DND-41 (cell line): Measurements from ENCODE around the gene ACAT2.

Experiments
- ATAC-seq: fragments of 200-7000 bp; cut with Tn5 transposase; 3 replicates; pipeline ENCODE4 v1.9.1; 2021; ENCODE audit warnings: low read depth; ENCODE audit not compliant: insufficient read depth
- DNase-seq: peaks from one replicate; pipeline ENCODE4 v3.0.0-alpha.2; 2020
- H2AFZ ChIP-seq: 2 replicates; pipeline ENCODE4 v1.6.0; 2012; ENCODE audit warnings: low read depth, low read length
- H3K27ac ChIP-seq: 2 replicates; pipeline ENCODE4 v1.5.1; 2012; ENCODE audit warnings: low read length, inconsistent platforms
- H3K27me3 ChIP-seq: fragments of 200-600 bp; sonication (generic); 2 replicates; pipeline ENCODE4 v1.6.0; 2012; ENCODE audit warnings: low read length, mild to moderate bottlenecking, inconsistent platforms; ENCODE audit not compliant: insufficient read depth, poor library complexity
- H3K36me3 ChIP-seq: 2 replicates; pipeline ENCODE4 v1.5.1; 2012; ENCODE audit warnings: low read length, inconsistent platforms; ENCODE audit not compliant: insufficient read depth
- H3K4me1 ChIP-seq: 2 replicates; pipeline ENCODE4 v1.5.1; 2012; ENCODE audit warnings: mild to moderate bottlenecking, low read length; ENCODE audit not compliant: insufficient read depth
- H3K4me2 ChIP-seq: 2 replicates; pipeline ENCODE4 v1.6.0; 2012; ENCODE audit warnings: mild to moderate bottlenecking, moderate library complexity, low read length, inconsistent platforms; ENCODE audit not compliant: insufficient read depth
- H3K4me3 ChIP-seq, 2 experiments: fragments of 200-600 bp in 1 of 2; shearing (Covaris generic) in 1 of 2; 2 replicates each; pipeline ENCODE4 v1.5.1; 2012 to 2016; ENCODE audit warnings: inconsistent platforms in 2 of 2, low read length in 2 of 2, mild to moderate bottlenecking in 2 of 2, low read depth in 1 of 2, moderate library complexity in 1 of 2
- H3K79me2 ChIP-seq: 2 replicates; pipeline ENCODE4 v1.6.0; 2012; ENCODE audit warnings: low read length, inconsistent platforms; ENCODE audit not compliant: insufficient read depth
- H3K9ac ChIP-seq: 2 replicates; pipeline ENCODE4 v1.6.0; 2012; ENCODE audit warnings: low read depth, mild to moderate bottlenecking, inconsistent platforms, low read length, moderate library complexity
- H3K9me3 ChIP-seq: 2 replicates; pipeline ENCODE4 v1.5.1; 2012; ENCODE audit warnings: low read length, moderate library complexity, mild to moderate bottlenecking, inconsistent platforms; ENCODE audit not compliant: insufficient read depth, severe bottlenecking
- H4K20me1 ChIP-seq: 2 replicates; pipeline ENCODE4 v1.6.0; 2012; ENCODE audit warnings: low read length; ENCODE audit not compliant: insufficient read depth
- EZH2 ChIP-seq: IDR thresholded peaks from 3 replicates; pipeline ENCODE4 v1.6.1; 2012; ENCODE audit warnings: borderline replicate concordance, low read depth, mild to moderate bottlenecking, moderate library complexity, low read length, inconsistent platforms; ENCODE audit not compliant: severe bottlenecking
- TF ChIP-seq, protein P1 (sequence below): IDR thresholded peaks from 2 replicates; pipeline ENCODE4 v1.5.1; 2012; ENCODE audit warnings: borderline replicate concordance, low read length, moderate library complexity, mild to moderate bottlenecking; ENCODE audit not compliant: poor library complexity, severe bottlenecking; ENCODE audit errors: extremely low read depth

ACAT2 gene

DNA sequence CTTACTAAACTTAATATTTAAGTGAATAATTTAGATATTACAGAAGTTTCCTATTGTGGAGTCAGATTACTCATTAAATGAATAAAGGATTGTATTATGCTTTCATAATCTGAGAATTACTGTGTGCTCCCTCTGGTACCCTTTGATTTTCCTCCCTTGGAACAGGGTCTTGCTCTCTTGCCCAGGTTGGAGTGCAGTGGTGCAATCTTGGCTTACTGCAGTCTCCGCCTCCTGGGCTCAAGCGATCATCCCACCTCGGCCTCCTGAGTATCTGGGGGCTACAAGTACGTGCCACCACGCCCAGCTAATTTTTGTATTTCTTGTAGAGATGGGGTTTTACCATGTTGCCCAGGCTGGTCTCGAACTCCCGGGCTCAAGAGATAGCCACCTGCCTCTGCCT is 24.9 kb upstream of the ACAT2 start:
- DNase-seq (no peak), ATAC-seq (no peak)
- Histone ChIP-seq H3K4me3 (no peak overlapping the region), H3K4me2 (no peak overlapping the region), H3K9ac (no peak overlapping the region), H4K20me1 (peaks cover 84% of the 10 kb centered on the region), H3K9me3 (no peaks in the 10 kb centered on the region), H2AFZ (no peak overlapping the region), H3K36me3 (peaks cover 51% of the 10 kb centered on the region), H3K79me2 (peaks cover 100% of the 10 kb centered on the region), H3K27ac (no peak overlapping the region), H3K4me1 (peaks cover 3% of the 10 kb centered on the region; the same call in 1 of the 2 replicates), H3K27me3 (no peaks in the 10 kb centered on the region)
- TF ChIP-seq, protein P1, sequence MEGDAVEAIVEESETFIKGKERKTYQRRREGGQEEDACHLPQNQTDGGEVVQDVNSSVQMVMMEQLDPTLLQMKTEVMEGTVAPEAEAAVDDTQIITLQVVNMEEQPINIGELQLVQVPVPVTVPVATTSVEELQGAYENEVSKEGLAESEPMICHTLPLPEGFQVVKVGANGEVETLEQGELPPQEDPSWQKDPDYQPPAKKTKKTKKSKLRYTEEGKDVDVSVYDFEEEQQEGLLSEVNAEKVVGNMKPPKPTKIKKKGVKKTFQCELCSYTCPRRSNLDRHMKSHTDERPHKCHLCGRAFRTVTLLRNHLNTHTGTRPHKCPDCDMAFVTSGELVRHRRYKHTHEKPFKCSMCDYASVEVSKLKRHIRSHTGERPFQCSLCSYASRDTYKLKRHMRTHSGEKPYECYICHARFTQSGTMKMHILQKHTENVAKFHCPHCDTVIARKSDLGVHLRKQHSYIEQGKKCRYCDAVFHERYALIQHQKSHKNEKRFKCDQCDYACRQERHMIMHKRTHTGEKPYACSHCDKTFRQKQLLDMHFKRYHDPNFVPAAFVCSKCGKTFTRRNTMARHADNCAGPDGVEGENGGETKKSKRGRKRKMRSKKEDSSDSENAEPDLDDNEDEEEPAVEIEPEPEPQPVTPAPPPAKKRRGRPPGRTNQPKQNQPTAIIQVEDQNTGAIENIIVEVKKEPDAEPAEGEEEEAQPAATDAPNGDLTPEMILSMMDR, result no peak
- TF ChIP-seq EZH2, result no peak

DNA sequence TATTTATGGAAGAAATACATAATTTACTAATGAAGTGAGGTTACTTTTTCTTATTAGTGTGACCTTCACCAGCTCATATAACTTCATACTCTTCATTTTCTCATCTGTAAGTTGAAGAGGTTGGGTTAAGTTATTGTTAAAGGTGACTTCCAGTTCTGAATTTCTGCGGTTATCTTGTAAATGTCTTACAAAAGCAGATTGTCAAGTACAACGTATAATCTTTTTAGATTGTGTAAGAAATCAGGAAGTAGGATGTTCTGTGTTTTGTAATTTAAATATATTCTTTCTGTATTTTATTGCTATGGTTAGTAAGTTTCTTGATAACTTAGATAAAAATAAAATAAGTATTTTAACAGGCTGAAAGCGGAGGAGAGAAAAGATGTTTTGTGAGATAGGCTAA is 22.5 kb upstream of the ACAT2 start:
- Histone ChIP-seq H3K27ac (no peak overlapping the region), H3K9me3 (no peaks in the 10 kb centered on the region), H4K20me1 (peaks cover 65% of the 10 kb centered on the region; the same call in 1 of the 2 replicates), H2AFZ (no peak overlapping the region), H3K36me3 (peaks cover 75% of the 10 kb centered on the region), H3K9ac (no peak overlapping the region), H3K27me3 (no peaks in the 10 kb centered on the region), H3K4me1 (peaks cover 3% of the 10 kb centered on the region; the same call in 1 of the 2 replicates), H3K79me2 (peaks cover 99% of the 10 kb centered on the region), H3K4me2 (no peak overlapping the region), H3K4me3 (no peak overlapping the region)
- no peak for TF ChIP-seq EZH2
- TF ChIP-seq, protein P1, result no peak
- DNase-seq (no peak), ATAC-seq (no peak)

DNA sequence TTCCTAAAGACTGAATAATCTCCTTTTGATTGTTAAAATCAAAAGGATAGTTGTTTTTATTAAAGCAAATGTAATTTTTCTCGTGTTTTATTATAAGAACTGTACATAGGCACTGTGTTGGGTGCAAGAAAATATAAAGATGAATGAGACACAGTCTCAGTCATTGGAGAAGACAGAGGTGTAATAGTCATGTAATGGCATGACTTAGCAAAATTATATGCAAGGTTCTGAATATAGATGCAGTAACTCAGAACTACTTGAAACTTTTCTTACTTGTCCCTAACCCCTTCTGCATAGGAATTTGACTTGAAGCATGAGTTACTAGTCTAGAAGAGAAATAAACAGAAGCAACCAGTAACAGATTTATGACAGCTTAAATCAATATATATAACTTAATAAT is 19.7 kb upstream of the ACAT2 start:
- no peak overlapping the region for H3K27ac ChIP-seq
- H3K27me3 ChIP-seq, result no peaks in the 10 kb centered on the region

More for the DNA sequence above, 19.7 kb upstream of the ACAT2 start:
- no peak for ATAC-seq
- Histone ChIP-seq H3K36me3 (peaks cover 97% of the 10 kb centered on the region), H4K20me1 (peaks cover 46% of the 10 kb centered on the region; the same call in 1 of the 2 replicates), H2AFZ (no peak overlapping the region), H3K9ac (no peak overlapping the region), H3K79me2 (peaks cover 97% of the 10 kb centered on the region), H3K4me2 (no peak overlapping the region), H3K4me3 (no peak overlapping the region), H3K9me3 (no peaks in the 10 kb centered on the region), H3K4me1 (0 out of 2 replicates have a peak, but pooled peaks cover 3% of the 10 kb centered on the region)
- TF ChIP-seq, protein P1, result no peak
- TF ChIP-seq EZH2, result no peak
- no peak for DNase-seq
